ENCODE data around the gene PLA2R1.

The PLA2R1 gene

GRCh38 chr2:159922563-159922962 lies 139.9 kb downstream of the PLA2R1 start:
- DNase-seq, result no peak

- DNase-seq, result peak; percentile 81
Observed at GRCh38 chr2:159921752-159922404, 140.5 kb downstream of the PLA2R1 start.

GRCh38 chr2:159916511-159916910 lies 145.9 kb downstream of the PLA2R1 start:
- no peak for DNase-seq

- no peak for DNase-seq
Observed at GRCh38 chr2:159913900-159914299, 148.5 kb downstream of the PLA2R1 start.

GRCh38 chr2:159912580-159912979 lies 149.8 kb downstream of the PLA2R1 start:
- DNase-seq, result no peak

- no peak for DNase-seq
Observed at GRCh38 chr2:159910951-159911350, 151.5 kb downstream of the PLA2R1 start.

- DNase-seq, result no peak
Observed at GRCh38 chr2:159908623-159909022, 153.8 kb downstream of the PLA2R1 start.

GRCh38 chr2:159907909-159908308 lies 154.5 kb downstream of the PLA2R1 start:
- no peak for DNase-seq

- DNase-seq, result no peak
Observed at GRCh38 chr2:159905926-159906714, 156.3 kb downstream of the PLA2R1 start.

- peak; percentile 78 for DNase-seq
Observed at GRCh38 chr2:159904959-159905305, 157.5 kb downstream of the PLA2R1 start.

GRCh38 chr2:159904127-159904958 lies 158.1 kb downstream of the PLA2R1 start, which contains the start of gene LY75:
Gene LY75 (minus strand): TSS chr2:159904756.
- DNase-seq, result peak; percentile 66

- peak; percentile 81 for DNase-seq
Observed at GRCh38 chr2:159903443-159904126, 158.8 kb downstream of the PLA2R1 start.

- DNase-seq, result no peak
Observed at GRCh38 chr2:159902722-159903121, 159.7 kb downstream of the PLA2R1 start.

GRCh38 chr2:159900343-159900742 lies 162.1 kb downstream of the PLA2R1 start:
- peak; percentile 57 for DNase-seq

- DNase-seq, result no peak
Observed at GRCh38 chr2:159898441-159898840, 164.0 kb downstream of the PLA2R1 start.

- no peak for DNase-seq
Observed at GRCh38 chr2:159897720-159898119, 164.7 kb downstream of the PLA2R1 start.

GRCh38 chr2:159897081-159897480 lies 165.3 kb downstream of the PLA2R1 start:
- DNase-seq, result no peak

- DNase-seq, result peak; percentile 76
Observed at GRCh38 chr2:159895258-159896065, 167.0 kb downstream of the PLA2R1 start.

- no peak for DNase-seq
Observed at GRCh38 chr2:159894145-159894838, 168.1 kb downstream of the PLA2R1 start.

- DNase-seq, result peak; percentile 84
Observed at GRCh38 chr2:159892990-159893810, 169.2 kb downstream of the PLA2R1 start.

All from suppressor macrophage treated with lipopolysaccharide for 4 hours (primary cell).